M059J (cell line): ENCODE results near the gene ATG5. TPM values are rescaled to one million over a fixed set of nuclear protein-coding genes. Genes with fewer than 3 reads are reported as not detected.

Experiments
- DNase-seq: peaks from one replicate; pipeline ENCODE4 v3.0.0-alpha.2; 2012; ENCODE audit warnings: low read depth
- total RNA-seq: library from RNA; depleted of rRNA; stranded (reverse); fragments of >200 nt; shearing (Covaris generic); gene quantifications from 2 replicates; pipeline ENCODE4 v1.2.3, GENCODE V29; 2014; rRNA removed

ATG5 gene
- total RNA-seq = 79.6 and 110 TPM in 2 replicates

GRCh38 chr6:106325336-106326178 is at the start of gene ATG5:
Gene ATG5, minus strand, starts transcription at chr6:106325760. Its CDS starts 9,552 bp downstream, at chr6:106316208.
- peak; percentile 99 for DNase-seq

DNA sequence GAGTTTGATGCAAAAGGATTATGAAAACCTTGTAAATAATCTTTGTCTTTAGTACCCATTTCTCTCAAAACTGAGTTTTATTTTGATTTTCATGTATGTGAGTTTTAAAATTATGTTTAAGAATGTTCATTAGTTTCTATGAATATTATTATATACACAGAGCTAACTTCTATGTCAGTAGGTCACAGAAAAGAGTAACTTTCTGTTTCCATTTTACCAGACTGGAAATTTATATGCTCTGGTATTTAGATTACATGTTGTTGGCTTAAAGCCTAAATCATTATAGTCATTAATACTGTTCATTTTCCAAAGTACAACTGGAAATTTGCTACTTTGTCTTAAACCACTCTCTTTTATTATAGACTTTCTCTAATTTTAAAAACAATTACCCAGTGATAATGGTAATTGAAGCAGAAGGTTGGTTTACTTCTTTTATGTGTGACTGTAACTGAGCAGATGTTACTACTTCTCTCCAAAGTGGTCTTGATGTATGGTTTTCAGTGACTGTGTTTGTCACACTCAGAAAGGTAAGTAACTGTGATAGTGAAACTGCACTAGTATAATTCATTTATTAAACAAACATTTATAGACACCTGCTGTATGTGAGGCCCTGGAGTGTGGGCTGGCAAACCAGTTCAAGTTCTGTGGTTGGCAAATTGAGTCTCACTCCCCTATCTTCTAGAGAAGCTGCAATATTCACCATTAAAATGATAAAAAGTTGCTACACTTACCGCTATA is 48.1 kb upstream of the ATG5 start:
- no peak for DNase-seq

DNA sequence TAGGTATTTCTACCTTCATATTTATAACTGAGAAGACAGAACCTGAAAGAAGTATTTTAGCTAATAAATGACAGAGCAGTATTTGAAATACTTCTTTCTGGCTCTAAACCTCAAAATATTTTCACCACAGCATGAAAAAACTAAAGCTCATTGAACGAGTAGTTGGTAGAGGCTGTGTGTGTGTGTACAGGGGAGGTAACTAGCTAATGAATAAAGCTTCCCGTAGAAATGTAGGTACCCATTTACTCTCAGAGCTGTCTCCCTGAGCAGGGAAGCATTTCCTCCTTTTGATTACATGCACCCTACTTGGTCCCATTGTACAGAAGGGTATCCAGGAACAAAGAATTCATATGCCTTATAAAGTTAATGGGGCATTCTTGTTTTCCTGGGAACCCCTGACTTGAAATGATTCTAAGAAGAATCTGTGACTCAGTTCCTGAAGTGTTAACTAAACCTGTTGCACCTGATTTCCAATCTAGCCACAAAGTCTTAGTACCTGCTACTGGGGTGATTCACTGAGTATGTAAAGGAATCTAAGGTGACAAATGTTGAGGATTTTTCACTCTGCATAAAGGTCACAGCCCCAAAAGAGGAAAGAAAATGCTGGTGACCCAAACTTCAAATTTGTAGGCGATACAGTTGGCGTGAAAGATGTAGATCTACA is 47.4 kb upstream of the ATG5 start:
- DNase-seq = no peak

GRCh38 chr6:106370639-106371038 is 45.1 kb upstream of the ATG5 start:
- DNase-seq = peak; percentile 76

- no peak for DNase-seq
Observed at GRCh38 chr6:106369739-106370138, 44.2 kb upstream of the ATG5 start.

DNA sequence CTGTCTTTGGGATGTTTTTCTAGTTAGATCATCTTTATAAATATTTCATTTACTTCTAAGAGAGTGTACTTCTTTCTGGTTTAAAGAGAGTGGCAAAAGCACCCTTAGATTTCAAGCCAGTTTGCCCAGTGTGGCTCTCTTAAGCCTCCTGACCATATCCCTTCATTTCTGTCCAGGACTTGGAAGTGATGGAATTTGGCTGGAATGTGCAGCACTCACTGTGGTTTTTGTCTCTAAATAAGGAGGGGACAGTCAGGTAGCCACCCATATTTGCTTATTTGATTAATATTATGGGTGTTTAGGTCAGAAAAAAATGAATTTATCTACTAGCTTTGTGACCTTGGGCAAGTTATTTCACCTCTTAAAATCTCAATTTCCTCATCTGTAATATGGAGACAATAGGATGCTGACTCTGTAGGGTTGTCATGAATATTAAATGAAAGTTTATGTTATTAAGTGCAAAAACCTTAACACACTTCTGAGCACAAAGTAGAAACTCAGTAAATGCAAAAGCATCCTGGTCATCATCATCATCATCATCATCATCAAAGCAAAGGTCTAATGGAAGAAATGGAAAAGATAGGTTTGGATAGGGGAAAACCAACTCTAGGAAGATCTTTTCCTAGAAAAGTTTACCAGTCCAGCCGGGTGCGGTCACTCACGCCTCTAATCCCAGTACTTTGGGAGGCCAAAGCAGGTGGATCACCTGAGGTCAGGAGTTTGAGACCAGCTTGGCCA is 38.0 kb upstream of the ATG5 start:
- peak; percentile 59 for DNase-seq

GRCh38 chr6:106360989-106361430 is 35.5 kb upstream of the ATG5 start:
- no peak for DNase-seq

- DNase-seq = peak; percentile 58
Observed at GRCh38 chr6:106360410-106360988, 34.9 kb upstream of the ATG5 start, which contains the start of gene CRYBG1. Gene CRYBG1, plus strand, starts transcription at chr6:106360717. Its CDS starts 192 bp downstream, at chr6:106360909.

DNA sequence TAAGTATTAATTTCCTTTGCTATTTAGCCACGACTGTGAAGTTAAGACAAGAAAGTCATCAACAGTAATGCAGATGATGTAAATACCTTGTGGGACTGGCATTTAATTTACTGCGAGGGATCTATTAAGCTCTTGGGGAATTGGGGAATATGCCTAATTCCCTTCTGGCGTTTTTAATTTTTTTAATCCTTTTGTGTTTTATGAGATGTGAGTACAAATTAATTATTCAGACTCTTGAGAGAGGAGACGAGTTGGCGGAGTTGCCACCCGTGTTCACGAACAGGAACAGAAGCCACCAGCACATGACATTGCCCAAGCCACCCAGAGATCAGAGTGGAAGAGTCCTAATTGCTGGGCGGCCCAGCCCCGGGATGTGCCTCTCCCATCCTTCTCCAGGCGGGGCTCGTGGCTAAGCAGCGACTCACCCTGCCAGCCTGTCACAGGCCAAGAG is 34.4 kb upstream of the ATG5 start:
- no peak for DNase-seq

DNA sequence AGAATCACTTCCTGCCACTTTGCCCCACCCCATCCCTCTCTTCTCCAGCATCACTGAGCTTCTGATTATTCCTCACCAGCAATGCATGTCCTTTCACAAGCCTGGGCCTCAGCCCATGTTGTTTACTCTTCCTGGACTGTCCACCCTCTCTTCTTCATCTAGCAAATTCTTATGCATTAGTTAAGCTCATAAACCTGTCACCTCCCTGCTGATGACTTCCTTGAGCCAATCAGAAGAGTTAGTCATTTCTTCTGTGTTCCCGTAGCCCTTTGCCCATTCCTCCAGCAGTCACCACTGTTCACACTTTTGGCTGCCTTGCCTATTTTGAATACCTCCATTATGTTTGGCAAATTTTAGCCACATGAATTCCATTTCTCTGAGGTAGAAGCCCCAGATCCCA is 30.8 kb upstream of the ATG5 start:
- DNase-seq = peak; percentile 23

DNA sequence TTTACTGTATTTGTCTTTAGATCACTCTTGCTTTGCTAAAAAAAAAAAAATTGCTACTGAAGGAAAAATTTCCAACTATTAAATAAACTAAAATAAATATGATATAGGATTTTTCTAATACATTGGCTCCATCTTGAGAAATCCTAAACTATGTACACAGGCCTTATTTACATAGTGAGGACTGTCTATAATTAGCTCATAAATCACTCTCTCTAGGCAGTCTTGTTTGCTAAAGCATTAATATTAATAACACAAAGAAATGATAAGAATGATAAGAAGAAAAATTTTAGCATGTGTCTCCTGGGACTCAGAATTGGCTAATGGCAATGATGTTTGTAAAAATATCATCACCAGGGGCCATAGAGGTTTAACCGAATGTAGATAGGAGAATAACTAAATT is 21.7 kb upstream of the ATG5 start:
- no peak for DNase-seq

GRCh38 chr6:106339334-106340029 is 13.9 kb upstream of the ATG5 start:
- peak; percentile 94 for DNase-seq

DNA sequence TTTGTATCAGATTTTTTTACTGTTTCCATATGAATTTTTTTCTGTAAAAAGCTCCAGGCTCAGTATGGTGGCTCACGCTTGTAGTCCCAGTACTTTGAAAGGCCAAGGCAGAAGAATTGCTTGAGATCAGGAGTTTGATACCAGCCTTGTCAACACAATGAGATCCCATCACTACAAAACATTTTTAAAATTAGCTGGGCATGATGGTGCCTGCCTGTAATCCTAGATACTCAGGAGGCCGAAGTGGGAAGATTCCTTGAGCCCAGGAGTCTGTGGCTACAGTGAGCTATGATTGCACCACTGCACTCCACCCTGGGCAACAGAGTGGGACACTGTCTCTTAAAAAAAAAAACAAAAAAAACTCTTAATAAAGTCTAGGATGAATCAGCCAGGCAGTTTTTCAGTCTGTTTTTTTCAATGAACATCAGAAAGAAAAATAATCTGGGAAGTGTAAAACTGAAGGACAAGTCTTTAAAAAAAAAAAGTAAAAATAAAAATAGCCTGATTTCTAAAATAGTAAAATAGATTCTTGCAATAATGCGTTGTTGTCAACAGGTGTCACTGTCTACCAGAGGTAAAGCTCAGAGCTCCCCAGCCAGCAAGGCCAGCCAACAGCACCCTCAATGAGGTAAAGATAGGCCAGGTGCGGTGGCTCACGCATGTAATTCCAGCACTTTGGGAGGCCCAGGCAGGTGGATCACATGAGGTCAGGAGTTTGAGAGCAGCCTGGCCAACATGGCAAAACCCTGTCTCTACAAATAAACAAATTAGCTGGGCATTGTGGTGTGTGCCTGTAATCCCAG is 9.3 kb upstream of the ATG5 start:
- peak; percentile 59 for DNase-seq

DNA sequence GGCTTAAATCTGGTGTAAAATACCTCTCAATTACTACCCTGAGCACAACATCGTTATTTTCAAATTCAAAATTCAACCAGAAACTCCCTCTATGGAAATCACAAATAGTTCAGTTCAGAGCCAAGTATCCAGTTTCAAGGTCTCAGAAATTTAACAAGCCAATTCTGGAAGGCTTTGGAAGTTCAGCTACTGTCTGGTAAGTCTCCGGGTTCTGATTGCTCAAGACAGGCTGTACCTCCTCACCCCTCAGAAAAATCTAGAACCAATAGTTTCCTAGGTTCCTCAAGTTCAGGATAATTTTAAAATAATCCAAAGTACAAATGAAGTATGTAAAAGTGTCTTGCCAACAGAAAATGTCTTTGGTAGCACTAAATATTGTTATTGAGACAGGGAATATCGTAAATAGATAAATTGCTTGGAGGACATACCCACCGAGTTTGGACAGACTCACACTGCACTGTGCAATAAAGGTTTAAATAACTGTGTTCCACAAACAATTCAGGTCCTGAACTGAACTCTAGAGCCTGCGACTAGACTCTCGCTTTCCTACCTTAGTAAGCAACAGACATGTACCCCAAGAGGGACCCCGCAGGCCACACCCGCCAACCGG is 729 bp downstream of the ATG5 start:
- peak; percentile 42 for DNase-seq

DNA sequence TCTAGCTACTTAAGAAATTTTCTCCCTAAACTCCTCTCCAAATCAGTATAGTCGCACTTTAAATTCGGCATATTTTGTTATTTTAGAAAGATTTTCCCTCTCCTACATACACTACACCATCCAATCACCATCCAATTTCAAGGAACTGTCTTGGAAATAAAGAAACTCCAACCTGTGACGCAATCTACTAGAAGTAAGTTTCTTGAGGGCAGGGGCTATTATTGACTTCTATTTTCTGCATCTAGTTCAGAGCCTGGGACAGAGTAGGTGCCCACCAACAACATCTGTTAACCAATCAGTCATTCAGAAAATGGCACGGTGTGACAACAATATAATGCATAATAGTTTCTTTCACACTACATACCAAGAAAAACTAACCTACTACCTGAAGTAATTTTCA is 3.6 kb downstream of the ATG5 start:
- DNase-seq = no peak

GRCh38 chr6:106318851-106319250 is 6.7 kb downstream of the ATG5 start:
- peak; percentile 21 for DNase-seq

GRCh38 chr6:106318061-106318460 is 7.5 kb downstream of the ATG5 start:
- no peak for DNase-seq

GRCh38 chr6:106316375-106316766 is 9.2 kb downstream of the ATG5 start:
- no peak for DNase-seq

DNA sequence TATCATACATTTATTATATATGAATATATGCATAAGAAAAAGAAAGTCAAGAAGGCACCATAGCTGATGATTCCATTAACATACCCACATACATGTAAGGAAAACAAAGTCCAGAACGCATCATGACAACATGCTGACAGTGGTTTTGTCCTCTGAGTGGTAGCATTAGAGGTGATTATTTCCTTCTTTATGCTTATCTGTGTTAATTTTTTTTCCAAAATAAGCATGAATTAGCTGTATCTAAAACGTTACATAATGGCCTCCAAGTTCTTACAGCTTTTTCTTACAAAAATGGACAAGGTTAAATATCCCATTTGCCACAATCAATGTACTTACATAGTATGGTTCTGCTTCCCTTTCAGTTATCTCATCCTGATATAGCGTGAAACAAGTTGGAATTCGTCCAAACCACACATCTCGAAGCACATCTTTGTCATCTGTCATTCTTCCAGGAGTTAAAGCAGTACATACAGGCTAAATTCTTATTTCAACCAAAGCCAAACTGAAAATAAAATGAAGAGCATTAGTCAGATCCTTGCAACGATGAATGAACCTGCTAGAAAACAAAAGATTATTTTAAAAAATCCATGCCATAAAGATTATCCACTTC is 9.7 kb downstream of the ATG5 start:
- peak; percentile 78 for DNase-seq
